GM18520 (cell line): Measurements from ENCODE around the gene SOX5.

ENCODE experiments used
- ATAC-seq: cut with Tn5 transposase; IDR thresholded peaks from one replicate; pipeline ENCODE4 v1.9.1; 2021; ENCODE audit not compliant: unreplicated experiment

SOX5 gene

GRCh38 chr12:23949348-23950209, at the start of gene SOX5:
Gene SOX5, minus strand, starts transcription at chr12:23949670. Its CDS starts 69 bp downstream, at chr12:23949601.
- ATAC-seq = no peak

- ATAC-seq = no peak
Measured at GRCh38 chr12:23987046-23987445, 37.6 kb upstream of the SOX5 start.

GRCh38 chr12:23980826-23981225, 31.4 kb upstream of the SOX5 start:
- ATAC-seq = no peak

GRCh38 chr12:23964812-23965211, 15.3 kb upstream of the SOX5 start:
- no peak for ATAC-seq

- ATAC-seq = no peak
Measured at GRCh38 chr12:23959826-23960225, 10.4 kb upstream of the SOX5 start.

GRCh38 chr12:23954332-23954731, 4.9 kb upstream of the SOX5 start:
- no peak for ATAC-seq

GRCh38 chr12:23952071-23952470, 2.6 kb upstream of the SOX5 start:
- no peak for ATAC-seq

GRCh38 chr12:23950775-23951451, 1.4 kb upstream of the SOX5 start:
- no peak for ATAC-seq

- no peak for ATAC-seq
Measured at GRCh38 chr12:23950210-23950774, 822 bp upstream of the SOX5 start.

GRCh38 chr12:23948291-23948690, 1.2 kb downstream of the SOX5 start:
- ATAC-seq = no peak

- no peak for ATAC-seq
Measured at GRCh38 chr12:23947395-23947794, 2.1 kb downstream of the SOX5 start.

GRCh38 chr12:23945249-23945648, 4.2 kb downstream of the SOX5 start:
- ATAC-seq = no peak

- ATAC-seq = no peak
Measured at GRCh38 chr12:23944067-23944466, 5.4 kb downstream of the SOX5 start.

GRCh38 chr12:23942841-23943240, 6.6 kb downstream of the SOX5 start:
- ATAC-seq = no peak

GRCh38 chr12:23941780-23942179, 7.7 kb downstream of the SOX5 start:
- ATAC-seq = no peak

GRCh38 chr12:23938422-23938821, 11.0 kb downstream of the SOX5 start:
- ATAC-seq = no peak

- no peak for ATAC-seq
Measured at GRCh38 chr12:23931176-23931575, 18.3 kb downstream of the SOX5 start.

- no peak for ATAC-seq
Measured at GRCh38 chr12:23930599-23930998, 18.9 kb downstream of the SOX5 start.

GRCh38 chr12:23929906-23930305, 19.6 kb downstream of the SOX5 start:
- no peak for ATAC-seq

GRCh38 chr12:23927907-23928306, 21.6 kb downstream of the SOX5 start:
- no peak for ATAC-seq

- ATAC-seq = no peak
Measured at GRCh38 chr12:23921099-23921856, 28.2 kb downstream of the SOX5 start.
